NCI-H2107 treated with DMSO at 0.1 percent for 48 hours (cell line): ENCODE results near the gene OLR1.
"Not testable (repeated sequence)": the region's sequence is repeated elsewhere in the genome, so short reads cannot be mapped to it uniquely, and the experiment has no call there.

Source experiments
- DNase-seq: peaks from one replicate; lab custom pipeline; 2025; ENCODE audit not compliant: unreplicated experiment; lab: John Stamatoyannopoulos, UW

OLR1 gene

DNA sequence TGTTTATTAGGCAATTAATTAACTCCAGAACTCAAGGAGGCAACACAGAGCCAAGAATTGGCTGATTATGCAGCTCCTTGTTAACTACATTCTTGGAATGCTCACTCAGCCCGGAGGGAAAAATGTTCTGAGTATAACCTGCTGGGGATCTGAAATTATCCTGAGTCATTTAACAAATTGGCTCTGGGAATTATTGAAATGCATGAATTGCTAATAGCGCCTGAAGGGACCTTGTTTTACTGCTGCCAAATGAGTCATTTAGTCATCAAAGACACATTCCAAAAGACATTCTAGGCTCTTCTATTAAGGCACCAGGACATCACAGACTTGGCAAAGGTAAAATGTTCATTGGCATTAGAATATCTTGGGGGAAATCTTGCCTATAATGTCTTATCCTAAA is 19.9 kb upstream of the OLR1 start:
- DNase-seq, result no peak

DNA sequence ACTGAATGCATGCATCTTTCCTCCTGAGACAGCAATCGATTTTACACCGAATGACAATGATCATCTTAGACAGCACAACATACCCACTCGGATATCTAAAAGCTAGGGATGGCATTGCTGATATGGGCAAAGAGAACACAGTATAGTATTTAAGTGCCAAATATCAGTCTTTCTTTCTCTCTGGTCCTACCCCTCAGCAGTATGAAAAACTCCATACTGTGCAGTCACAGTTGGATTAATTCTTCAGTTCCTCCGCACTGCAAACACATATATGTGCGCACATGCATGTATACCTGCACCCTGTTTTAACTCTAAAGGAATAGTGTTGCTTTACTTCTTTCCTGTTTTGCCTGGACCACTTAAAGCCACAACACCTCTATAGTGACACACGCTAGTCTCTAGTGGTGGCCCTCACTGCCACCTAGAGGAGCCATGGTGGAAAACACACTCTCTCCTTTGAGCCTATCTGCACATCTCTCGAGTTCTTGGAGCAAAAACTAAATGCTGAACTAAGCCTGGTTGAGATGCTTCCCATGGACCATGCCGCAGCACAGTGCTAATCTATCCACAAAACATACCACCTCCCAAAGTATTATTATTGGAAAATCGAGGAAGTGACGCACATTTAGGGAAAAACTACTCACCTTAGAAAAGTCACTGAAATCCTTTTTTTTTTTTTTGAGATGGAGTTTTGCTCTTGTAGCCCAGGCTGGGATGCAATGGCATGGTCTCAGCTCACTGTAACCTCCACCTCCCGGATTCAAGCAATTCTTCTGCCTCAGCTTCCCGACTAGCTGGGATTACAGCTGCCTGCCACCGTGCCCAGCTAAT is 18.8 kb upstream of the OLR1 start:
- DNase-seq, result peak; percentile 37

DNA sequence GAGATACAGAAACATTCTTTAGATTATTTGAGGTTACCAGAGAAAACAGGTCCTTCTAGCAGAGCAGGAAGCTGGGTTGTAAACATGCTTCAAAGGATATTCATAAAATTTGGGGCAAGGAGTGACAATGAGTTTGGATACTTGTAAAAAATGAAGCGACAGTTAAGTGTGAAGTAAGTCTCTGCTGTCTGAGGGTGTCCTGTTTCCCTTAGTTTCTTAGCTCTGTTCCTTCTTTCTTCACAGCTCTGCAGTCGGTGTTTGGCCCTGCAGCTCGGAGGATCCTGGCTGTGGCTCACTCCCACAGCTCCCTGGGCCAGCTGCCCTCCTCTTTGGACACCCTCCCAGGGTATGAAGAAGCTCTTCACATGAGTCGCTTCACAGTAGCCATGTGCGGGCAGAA is 17.7 kb upstream of the OLR1 start:
- DNase-seq, result no peak

DNA sequence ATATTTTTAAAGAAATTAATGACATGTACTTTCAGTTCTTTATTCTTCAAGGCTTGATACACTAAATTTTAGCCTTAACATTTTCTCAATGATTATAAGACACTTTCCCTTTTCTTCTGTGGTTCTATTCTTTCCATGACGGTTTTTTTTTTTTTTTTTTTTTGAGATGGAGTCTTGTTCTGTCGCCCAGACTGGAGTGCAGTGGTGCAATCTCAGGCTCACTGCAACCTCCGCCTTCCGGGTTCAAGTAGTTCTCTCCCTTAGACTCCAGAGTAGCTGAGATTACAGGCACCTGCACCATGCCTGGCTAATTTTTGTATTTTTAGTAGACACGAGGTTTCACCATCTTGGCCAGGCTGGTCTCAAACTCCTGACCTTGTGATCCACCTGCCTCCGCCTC is 15.0 kb upstream of the OLR1 start:
- DNase-seq, result not testable (repeated sequence)

DNA sequence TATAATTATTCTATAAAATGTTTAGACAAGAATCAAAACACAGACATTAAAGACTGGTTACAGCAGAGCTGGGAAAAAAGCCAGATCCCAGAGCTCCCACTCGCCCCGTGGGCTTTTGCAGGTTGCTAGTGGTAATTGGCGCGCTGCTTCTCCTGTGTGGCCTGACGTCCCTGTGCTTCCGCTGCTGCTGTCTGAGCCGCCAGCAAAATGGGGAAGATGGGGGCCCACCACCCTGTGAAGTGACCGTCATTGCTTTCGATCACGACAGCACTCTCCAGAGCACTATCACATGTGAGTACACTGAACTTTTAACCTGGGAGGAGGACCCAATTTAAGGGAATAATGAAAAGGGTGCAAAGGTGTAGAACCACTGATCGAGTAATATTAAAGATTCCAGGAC is 14.4 kb upstream of the OLR1 start:
- no peak for DNase-seq

DNA sequence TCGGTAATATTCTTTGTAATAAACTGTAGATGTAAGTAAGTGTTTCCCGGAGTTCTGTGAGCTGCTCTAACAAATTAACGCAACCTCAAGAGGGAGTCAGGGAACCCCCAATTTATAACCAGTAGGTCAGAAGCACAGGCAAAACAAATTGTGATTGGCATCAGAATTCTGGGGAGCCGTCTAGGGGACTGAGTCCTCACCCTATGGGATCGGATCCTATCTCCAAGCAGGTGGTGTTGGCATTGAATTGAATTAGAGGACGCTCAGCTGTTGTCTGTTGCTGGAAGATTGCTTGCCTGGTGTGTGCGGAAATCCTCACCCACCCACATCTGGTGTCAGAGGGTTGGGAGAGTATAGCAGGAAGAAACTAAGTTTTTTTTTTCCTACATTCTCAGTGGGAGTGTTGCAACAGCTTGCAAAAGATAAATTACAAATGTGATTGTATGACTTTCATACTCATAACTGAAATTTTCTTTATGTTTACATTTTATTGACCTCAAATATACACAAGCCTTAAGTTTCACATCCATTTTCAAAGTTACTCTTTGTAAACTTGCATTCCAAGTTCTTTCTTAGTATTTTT is 12.4 kb upstream of the OLR1 start:
- no peak for DNase-seq

DNA sequence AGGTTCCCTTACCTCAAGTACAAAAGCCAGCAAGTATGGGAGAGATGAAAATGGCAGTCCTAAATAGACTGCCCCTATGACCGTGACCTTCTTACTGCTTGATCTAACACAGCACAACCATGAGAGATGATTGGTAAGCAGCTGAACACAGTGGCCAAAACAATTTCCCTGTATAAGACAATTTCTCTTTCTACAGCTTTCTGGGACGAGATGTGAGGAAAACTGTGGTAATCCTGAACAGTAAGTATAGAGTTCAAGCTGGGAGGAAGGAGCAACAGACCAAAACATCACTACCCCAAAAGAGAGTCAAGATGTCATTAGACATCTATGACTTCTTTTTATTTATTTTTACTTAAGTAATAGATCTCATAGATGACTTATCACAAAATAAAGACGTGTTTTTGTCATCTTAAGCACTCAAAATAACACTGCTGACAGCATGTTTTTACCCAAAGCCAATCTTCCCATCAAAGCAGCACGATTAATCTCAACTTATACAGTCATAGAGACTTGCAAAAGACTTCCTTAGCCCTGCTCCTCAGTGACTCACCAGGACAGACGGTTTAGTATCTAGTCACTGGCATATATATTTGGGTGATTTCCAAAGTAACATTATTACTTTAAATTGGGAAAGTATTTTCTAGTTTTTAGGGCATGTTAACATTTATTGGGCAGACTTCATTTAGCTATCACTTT is 10.6 kb upstream of the OLR1 start:
- DNase-seq, result no peak

DNA sequence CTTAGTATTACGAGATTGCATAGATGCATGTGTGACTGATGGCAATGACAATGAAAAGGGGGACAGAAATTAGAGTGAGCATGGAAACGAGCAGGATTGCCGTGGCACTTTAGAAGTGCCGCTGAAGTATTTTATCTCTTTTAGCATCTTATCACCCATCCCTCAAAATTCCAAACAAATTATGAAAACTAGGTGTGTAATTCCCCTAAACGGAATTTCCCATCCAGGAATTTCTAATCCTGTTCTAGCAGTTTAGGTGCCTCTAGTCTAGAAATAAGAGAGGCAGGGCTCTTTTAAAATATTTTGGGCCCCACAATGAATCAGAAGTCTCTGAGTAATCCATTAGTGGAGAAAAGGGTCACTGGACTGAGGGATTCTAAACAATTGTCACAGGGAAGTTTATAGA is 7.8 kb upstream of the OLR1 start:
- no peak for DNase-seq

DNA sequence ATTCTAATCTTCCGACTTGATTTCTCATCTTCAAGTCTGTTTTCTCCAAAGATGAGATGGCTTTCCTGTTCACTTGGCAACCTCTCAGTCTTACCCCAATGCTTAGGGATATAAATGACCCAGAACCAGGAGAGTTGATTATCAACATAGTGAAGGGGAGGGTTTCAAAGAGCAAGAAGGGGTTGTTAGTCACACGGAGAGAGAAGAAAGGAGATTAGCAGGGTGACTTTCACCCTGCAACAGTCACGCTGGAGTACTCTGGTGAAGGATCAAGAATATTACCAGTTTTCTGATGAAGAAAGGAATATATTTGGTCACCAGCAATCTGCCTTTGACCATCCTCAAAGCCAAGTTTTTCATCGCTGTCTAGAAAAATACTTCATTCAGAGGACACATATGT is 6.9 kb upstream of the OLR1 start, which contains the start of gene TMEM52B:
TMEM52B (plus strand) TSS at position 212 of the 400 bp plus-strand sequence. CDS start 543 bp downstream, outside the sequence.
- no peak for DNase-seq

DNA sequence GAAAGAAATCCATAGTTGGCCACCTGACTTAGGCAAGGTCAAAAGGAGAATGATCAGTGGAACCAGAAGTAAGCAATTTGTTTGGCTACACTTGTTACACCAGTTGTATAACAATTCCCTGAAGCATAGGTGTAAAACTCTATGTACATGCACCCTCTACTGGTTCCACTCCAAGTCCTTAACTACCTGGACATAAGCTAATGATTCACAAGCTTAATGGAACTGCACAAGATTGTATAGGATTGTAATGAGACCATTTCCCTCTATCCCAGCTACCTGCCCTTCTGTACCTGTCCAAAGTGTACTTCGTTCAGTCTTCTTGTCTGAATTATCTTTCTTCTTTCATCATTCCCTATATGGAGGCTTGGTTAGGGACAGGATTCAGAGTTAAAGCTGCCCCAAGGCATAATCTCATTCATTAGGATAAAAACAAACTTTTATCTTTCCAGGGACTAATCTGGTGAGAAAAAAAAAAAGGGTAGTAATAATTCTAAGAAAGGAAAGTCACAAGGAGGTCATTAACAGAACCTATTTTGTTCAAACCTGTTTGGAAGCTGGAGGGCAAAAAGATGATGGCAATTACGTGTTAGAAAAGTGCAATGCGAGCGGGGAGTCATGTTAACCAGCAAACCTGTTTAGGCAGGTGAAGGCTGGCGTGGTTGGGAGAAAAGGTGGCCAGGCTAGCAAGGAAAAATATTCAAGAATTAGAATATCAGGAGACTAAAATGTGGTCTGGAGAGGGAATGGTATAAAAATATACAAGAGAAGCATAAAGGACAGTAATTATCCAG is 4.1 kb upstream of the OLR1 start:
- DNase-seq, result no peak

DNA sequence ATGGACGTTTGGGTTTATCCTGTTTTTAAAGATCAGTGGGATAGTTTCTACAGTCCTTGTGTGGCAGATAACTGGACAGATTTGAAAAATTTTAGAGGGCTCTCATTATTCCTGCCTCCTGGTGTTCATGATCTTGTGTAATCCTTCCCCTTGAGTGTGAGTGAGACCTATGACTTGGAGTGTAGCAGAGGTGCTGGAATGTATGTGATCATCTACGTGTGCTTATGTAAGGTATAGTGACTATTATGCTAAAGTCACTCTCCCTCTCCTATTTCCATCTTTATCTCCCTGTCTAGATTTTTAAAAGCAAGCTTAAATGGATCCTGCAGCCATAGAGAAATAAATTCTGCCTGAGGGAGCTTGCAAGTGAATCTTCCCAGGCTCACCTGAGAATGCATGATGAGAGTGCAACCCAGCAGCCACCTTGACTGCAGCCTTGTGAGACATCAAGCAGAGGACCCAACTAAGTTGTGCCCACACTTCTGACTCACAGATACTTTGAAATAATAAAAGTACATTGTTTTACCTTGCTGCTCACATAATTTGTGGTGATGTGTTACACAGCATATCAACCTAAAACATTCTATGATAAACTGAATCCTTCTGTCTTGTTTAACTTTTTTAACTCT is 3.2 kb upstream of the OLR1 start:
- no peak for DNase-seq

DNA sequence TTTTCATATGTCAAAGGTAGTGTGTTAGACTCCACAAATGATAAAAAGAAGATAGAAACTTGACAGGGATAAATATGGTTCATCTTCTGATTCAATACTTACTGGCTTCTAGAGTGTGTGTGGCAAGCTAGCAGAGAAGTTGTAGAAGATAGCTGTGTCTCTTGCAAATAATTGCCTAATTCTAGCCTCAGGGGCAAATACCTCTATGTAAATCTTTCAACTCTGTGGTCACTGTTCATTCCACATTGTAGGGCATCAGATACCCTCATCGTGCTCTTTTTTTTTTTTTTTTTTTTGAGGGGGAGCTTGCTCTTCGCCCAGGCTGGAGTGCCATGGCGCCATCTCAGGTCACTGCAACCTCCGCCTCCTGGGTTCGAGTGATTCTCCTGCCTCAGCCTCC is 1.7 kb downstream of the OLR1 start:
- no peak for DNase-seq

DNA sequence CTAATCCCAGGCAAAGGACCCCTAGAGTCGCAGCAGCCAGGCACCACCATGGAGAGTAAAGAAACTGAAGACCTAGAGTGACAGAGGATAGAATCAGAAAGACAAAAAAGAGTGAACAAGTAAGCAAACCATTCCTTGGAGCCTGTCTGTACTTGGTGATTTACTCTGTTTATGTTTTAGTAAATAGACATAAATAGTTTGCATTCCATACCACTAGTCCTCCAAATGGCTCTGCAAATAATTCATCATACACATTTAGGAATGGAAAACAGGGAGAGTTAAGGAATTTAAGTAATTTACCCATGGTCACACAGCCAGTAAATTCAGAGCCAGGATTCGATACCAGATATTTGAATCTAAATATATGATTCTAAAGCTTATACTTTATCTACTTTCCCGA is 2.8 kb downstream of the OLR1 start:
- no peak for DNase-seq

DNA sequence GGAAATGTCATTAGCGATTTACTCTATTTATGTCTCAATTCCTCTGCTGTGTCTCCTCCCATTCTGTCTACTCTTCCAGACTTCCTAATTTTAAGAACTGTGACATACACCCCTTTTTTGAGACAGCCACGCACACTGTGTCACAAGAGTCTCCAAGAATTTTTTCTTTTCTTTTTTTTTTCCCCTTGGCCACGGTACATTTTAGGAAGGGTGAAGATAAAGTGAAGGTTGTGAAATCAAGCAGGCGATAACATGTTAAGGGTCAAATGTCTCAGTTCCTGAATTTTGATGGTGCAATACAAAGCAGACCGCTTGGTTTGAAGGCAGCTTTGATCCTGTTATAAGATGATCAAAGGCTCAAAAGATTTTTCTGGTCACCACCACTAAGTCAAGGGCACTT is 4.3 kb downstream of the OLR1 start:
- DNase-seq, result no peak

DNA sequence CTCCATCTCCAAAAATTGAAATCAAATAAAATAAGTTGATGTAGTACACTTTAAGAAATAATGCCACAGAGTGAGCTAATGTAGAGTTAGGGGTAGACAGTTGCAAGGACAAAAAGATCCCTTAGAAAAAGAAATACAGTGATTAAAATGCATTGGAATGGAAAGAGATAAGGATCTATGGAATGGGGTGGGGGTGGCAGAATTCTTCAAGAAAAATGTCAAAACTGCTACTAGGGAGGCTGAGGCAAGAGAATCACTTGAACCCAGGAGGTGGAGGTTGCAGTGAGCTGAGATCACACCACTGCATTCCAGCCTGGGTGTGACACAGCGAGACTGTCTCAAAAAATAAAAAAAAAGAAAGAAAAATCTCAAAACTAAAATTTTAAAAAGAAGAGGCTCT is 6.5 kb downstream of the OLR1 start:
- no peak for DNase-seq

DNA sequence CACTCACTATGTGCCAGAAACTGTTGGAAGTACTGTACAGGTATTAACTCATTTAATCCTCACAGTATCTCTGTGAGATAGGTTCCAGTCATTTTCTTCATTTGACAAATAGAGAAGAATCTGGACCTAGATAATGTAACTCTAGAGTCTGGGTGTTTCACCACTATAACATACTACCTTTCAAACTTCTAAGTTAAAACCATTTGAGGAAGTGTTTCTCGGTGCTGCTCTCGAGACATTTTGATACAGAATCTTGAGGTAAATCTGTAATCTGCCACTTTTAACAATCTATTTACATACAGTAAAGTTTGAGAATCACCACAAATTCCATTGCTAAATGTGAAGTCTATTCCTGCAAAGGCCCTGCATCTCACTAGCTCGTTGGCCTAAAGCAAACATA is 8.8 kb downstream of the OLR1 start:
- DNase-seq, result no peak

DNA sequence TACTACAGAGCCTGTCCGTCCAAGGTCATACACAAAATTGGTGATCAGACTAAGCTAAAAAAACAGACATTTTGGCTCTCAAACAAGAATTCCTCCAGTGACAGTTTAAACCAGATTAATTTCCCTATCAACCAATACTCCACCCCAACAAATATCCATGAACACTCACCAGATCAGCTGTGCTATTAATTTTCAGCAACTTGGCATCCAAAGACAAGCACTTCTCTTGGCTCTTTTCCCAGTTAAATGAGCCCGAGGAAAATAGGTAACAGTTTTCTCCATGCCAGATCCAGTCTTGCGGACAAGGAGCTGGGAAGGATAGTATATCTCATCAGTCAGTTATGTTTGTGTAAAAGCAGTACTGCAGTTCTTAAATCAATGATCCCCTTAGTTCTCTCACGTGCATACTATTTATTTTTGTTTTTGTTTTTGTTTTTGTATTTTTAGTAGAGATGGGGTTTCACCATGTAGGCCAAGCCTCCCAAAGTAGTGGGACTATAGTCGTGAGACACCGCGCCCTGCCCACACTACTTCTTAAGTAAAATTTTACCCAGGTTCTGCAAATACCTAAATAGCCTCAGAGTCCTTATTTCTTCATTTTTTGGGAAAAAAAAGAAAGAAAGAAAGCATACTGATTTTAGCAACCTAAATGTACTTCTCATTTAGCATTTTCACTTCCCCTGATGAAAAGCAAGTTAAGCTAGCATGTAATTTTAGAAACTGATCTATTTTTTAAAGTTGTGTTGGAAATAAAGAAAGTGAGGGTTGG is 11.1 kb downstream of the OLR1 start:
- DNase-seq, result no peak

DNA sequence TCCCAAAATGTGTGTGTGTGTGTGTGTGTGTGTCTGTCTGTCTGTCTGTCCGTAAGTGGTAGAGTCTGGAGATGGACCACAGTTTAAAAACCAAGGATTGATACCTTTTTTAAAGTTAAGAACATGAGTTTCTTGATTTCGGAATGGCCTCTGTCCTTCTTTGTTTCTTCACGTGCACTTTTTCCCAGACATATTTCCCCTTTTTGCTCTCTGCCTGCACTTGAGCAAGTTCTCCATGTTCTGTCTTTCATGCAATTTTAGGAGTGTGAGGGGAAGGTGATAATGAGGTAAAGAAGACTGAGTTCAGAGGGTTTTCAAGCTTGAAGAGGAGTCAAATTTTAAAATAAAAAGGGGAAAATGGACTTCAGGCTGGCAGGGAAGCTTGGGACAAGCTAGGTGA is 12.7 kb downstream of the OLR1 start:
- no peak for DNase-seq

DNA sequence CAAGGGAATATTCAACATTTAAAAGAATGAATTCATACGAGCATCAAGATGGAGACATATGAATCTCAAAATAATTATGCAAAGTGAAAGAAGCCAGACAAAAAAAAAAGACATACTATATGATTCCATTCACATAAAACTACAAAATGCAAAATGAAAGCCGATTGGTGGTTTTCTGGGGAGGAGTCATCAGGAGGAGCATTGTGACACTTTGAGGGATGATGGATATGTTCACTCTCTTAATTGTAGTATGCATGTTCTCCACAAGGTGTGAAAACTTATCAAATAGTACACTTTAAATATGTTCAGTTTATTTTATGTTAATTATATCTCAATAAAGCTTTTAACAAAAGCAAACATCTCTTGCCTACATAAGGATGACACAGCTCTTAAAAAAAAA is 13.5 kb downstream of the OLR1 start:
- DNase-seq, result no peak

DNA sequence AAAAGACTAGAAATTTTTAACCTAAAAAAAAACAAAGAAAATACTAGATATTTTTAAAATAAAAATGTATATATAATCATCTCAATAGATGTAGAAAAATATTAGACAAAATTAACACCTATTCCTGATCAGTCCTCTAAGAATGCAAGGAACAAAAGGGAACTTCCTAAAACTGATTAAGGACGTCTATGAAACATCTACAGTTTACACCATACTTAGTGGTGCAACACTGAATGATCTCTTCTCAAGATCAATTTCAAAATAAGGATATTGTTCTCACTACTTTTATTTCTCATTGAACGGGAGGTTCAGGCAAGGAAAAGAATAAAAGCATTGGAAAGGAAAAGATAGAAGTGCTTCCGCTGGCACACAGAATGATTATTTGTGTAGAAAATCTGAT is 16.0 kb downstream of the OLR1 start:
- no peak for DNase-seq
